PC-9 (cell line): ENCODE data around the gene PANK3.

Experiments used
- EZH2 ChIP-seq: fragments of 200-600 bp; sonication (generic); IDR thresholded peaks from 2 replicates; pipeline ENCODE4 v1.8.0; 2017; ENCODE audit warnings: antibody characterized with exemption, low read depth
- TF ChIP-seq, protein P1 (sequence below): fragments of 200-600 bp; sonication (generic); conservative IDR thresholded peaks from 2 replicates; pipeline ENCODE4 v1.6.1; 2017; ENCODE audit warnings: mixed run types, antibody characterized with exemption, mild to moderate bottlenecking, moderate library complexity

DNA sequence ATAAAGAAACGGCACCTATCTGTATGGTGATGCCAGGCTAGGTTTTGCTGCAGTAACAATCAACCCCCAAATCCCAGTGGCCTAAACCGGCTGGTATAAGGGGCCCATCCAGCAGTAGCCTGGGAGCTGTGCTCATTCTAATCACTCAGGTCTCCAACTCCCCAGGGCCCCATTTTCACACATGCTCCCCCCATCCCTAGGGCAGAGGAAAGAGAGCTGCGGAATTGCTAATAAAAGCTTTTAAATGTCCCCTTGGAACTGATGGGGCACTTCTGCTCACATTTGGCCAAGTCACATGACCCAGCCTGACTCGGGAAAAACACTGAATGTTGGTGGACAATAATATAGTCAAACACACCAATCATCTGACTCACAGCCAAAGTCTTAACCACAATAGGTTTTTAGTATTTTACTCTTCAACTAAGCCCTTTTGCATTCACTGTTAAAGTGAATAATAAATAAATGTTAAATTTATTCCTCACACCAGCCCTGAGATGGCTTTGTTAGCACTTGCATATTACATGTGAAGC, 48.5 kb downstream of the PANK3 start:
- TF ChIP-seq, protein P1, sequence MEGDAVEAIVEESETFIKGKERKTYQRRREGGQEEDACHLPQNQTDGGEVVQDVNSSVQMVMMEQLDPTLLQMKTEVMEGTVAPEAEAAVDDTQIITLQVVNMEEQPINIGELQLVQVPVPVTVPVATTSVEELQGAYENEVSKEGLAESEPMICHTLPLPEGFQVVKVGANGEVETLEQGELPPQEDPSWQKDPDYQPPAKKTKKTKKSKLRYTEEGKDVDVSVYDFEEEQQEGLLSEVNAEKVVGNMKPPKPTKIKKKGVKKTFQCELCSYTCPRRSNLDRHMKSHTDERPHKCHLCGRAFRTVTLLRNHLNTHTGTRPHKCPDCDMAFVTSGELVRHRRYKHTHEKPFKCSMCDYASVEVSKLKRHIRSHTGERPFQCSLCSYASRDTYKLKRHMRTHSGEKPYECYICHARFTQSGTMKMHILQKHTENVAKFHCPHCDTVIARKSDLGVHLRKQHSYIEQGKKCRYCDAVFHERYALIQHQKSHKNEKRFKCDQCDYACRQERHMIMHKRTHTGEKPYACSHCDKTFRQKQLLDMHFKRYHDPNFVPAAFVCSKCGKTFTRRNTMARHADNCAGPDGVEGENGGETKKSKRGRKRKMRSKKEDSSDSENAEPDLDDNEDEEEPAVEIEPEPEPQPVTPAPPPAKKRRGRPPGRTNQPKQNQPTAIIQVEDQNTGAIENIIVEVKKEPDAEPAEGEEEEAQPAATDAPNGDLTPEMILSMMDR, result no peak
- no peak for TF ChIP-seq EZH2
